ENCODE measurements around the gene FES. TPM values are rescaled to one million over a fixed set of nuclear protein-coding genes. Genes with fewer than 3 reads are reported as not detected.
"Not testable (repeated sequence)": the region's sequence is repeated elsewhere in the genome, so short reads cannot be mapped to it uniquely, and the experiment has no call there.

FES gene
- total RNA-seq = 3.3 and 7.1 TPM in 2 replicates

- DNase-seq (ENCODE audit: low read depth) = no peak
Measured at GRCh38 chr15:90883976-90884718, at the start of gene FES. Gene FES (plus strand): TSS chr15:90884504. CDS start chr15:90885046, 542 bp downstream.

GRCh38 chr15:90834626-90835025 is 49.7 kb upstream of the FES start:
- DNase-seq (ENCODE audit: low read depth) = no peak

GRCh38 chr15:90836296-90836871 is 47.9 kb upstream of the FES start:
- DNase-seq (ENCODE audit: low read depth) = peak; percentile 40

GRCh38 chr15:90837094-90837493 is 47.2 kb upstream of the FES start:
- DNase-seq (ENCODE audit: low read depth) = no peak

GRCh38 chr15:90838139-90838538 is 46.2 kb upstream of the FES start:
- DNase-seq (ENCODE audit: low read depth) = no peak

GRCh38 chr15:90838544-90838943 is 45.8 kb upstream of the FES start:
- no peak for DNase-seq (ENCODE audit: low read depth)

GRCh38 chr15:90839187-90840071 is 44.9 kb upstream of the FES start:
- DNase-seq (ENCODE audit: low read depth) = peak; percentile 63

GRCh38 chr15:90840157-90840855 is 44.0 kb upstream of the FES start:
- DNase-seq (ENCODE audit: low read depth) = no peak

- no peak for DNase-seq (ENCODE audit: low read depth)
Measured at GRCh38 chr15:90840954-90841353, 43.4 kb upstream of the FES start.

- no peak for DNase-seq (ENCODE audit: low read depth)
Measured at GRCh38 chr15:90844696-90845095, 39.6 kb upstream of the FES start.

- DNase-seq (ENCODE audit: low read depth) = peak; percentile 88
Measured at GRCh38 chr15:90845201-90845949, 38.9 kb upstream of the FES start.

GRCh38 chr15:90849424-90849823 is 34.9 kb upstream of the FES start:
- DNase-seq (ENCODE audit: low read depth) = not testable (repeated sequence)

- DNase-seq (ENCODE audit: low read depth) = no peak
Measured at GRCh38 chr15:90851114-90851513, 33.2 kb upstream of the FES start.

- no peak for DNase-seq (ENCODE audit: low read depth)
Measured at GRCh38 chr15:90851940-90852339, 32.4 kb upstream of the FES start.

GRCh38 chr15:90855139-90855538 is 29.2 kb upstream of the FES start:
- DNase-seq (ENCODE audit: low read depth) = no peak

- no peak for DNase-seq (ENCODE audit: low read depth)
Measured at GRCh38 chr15:90857337-90857736, 27.0 kb upstream of the FES start.

- DNase-seq (ENCODE audit: low read depth) = no peak
Measured at GRCh38 chr15:90857883-90858443, 26.3 kb upstream of the FES start.

GRCh38 chr15:90859234-90860131 is 24.8 kb upstream of the FES start:
- no peak for DNase-seq (ENCODE audit: low read depth)

GRCh38 chr15:90860450-90860849 is 23.9 kb upstream of the FES start:
- DNase-seq (ENCODE audit: low read depth) = no peak

All from renal cortical epithelial cell (primary cell).